Endothelial cell of hepatic sinusoid (primary cell): ENCODE measurements around the gene TBX19.

Experiments used
- in situ Hi-C: cut with HindIII; loops from 2 replicates; pipeline ENCODE4 v1.10.0; 2017; ENCODE audit warnings: low sequenced_read_pairs

TBX19 gene

GRCh38 chr1:168273575-168273974, 7.1 kb upstream of the TBX19 start:
- in situ Hi-C loops = no loop called here

GRCh38 chr1:168279253-168279652, 1.4 kb upstream of the TBX19 start:
- in situ Hi-C loops = no loop called here

GRCh38 chr1:168281603-168282325, 1.1 kb downstream of the TBX19 start:
- in situ Hi-C loops = loop anchor here (5.0 kb wide), 1 partner anchor 36 kb away; no protein-coding TSS in a partner anchor

- in situ Hi-C loops = no loop called here
These were observed 4.8 kb downstream of the TBX19 start for GRCh38 chr1:168285521-168285790.

GRCh38 chr1:168285971-168286927, 5.6 kb downstream of the TBX19 start:
- in situ Hi-C loops = no loop called here

- in situ Hi-C loops = no loop called here
These were observed 6.6 kb downstream of the TBX19 start for GRCh38 chr1:168287237-168287664.

GRCh38 chr1:168288311-168289052, 7.8 kb downstream of the TBX19 start:
- in situ Hi-C loops = no loop called here

- in situ Hi-C loops = no loop called here
These were observed 10.7 kb downstream of the TBX19 start for GRCh38 chr1:168291222-168291837.

- in situ Hi-C loops = no loop called here
These were observed 12.7 kb downstream of the TBX19 start for GRCh38 chr1:168293356-168293755.

- in situ Hi-C loops = loop anchor here (5.0 kb wide), 1 partner anchor 53 kb away; no protein-coding TSS in a partner anchor
These were observed 14.9 kb downstream of the TBX19 start for GRCh38 chr1:168295411-168296114.

- in situ Hi-C loops = loop anchor here (5.0 kb wide), 1 partner anchor 55 kb away; no protein-coding TSS in a partner anchor
These were observed 16.5 kb downstream of the TBX19 start for GRCh38 chr1:168297019-168297730.

- in situ Hi-C loops = loop anchor here (5.0 kb wide), 1 partner anchor 56 kb away; no protein-coding TSS in a partner anchor
These were observed 17.8 kb downstream of the TBX19 start for GRCh38 chr1:168298446-168298845.

GRCh38 chr1:168300626-168301025, 19.9 kb downstream of the TBX19 start:
- in situ Hi-C loops = no loop called here

- in situ Hi-C loops = no loop called here
These were observed 21.1 kb downstream of the TBX19 start for GRCh38 chr1:168301664-168302320.

GRCh38 chr1:168303716-168304540, 23.3 kb downstream of the TBX19 start:
- in situ Hi-C loops = no loop called here

GRCh38 chr1:168304865-168305264, 24.2 kb downstream of the TBX19 start:
- in situ Hi-C loops = no loop called here

- in situ Hi-C loops = no loop called here
These were observed 32.3 kb downstream of the TBX19 start for GRCh38 chr1:168312718-168313604.
